GM21825 (cell line): ENCODE measurements around the gene DSCAM.

Experiments
- ATAC-seq: cut with Tn5 transposase; IDR thresholded peaks from one replicate; pipeline ENCODE4 v1.9.1; 2021; ENCODE audit warnings: mild to moderate bottlenecking, moderate library complexity; ENCODE audit not compliant: unreplicated experiment

Gene DSCAM

GRCh38 chr21:39968010-39968409 is 878.9 kb downstream of the DSCAM start:
- no peak for ATAC-seq

- no peak for ATAC-seq
These were observed 880.2 kb downstream of the DSCAM start for GRCh38 chr21:39966786-39967185.

- ATAC-seq = no peak
These were observed 881.9 kb downstream of the DSCAM start for GRCh38 chr21:39965026-39965425.

- no peak for ATAC-seq
These were observed 885.7 kb downstream of the DSCAM start for GRCh38 chr21:39961251-39961650.
